ENCODE measurements around the gene NFYB. TPM values are rescaled to one million over a fixed set of nuclear protein-coding genes. Genes with fewer than 3 reads are reported as not detected.

Gene NFYB
- total and polyA plus RNA-seq, 2 donors from 2014 or later: 24.6 to 31.1 TPM

- peaks cover 0 to 8% (median 3%) of the 10 kb centered on the region in 3 donors for H3K4me1 ChIP-seq (ENCODE audit: control insufficient read depth in 2 of 3, insufficient read depth in 2 of 3, low read depth in 1 of 3, low read length in 3 of 3)
Measured at GRCh38 chr12:104131609-104132008, 6.4 kb downstream of the NFYB start.

GRCh38 chr12:104130760-104131159 lies 7.2 kb downstream of the NFYB start:
- DNase-seq: no peak
- Histone ChIP-seq H3K36me3 (ENCODE audit: control insufficient read depth in 2 of 3, insufficient read depth in 3 of 3, low read length in 3 of 3) (peaks cover 0 to 19% (median 14%) of the 10 kb centered on the region in 3 donors), H3K9me3 (ENCODE audit: control insufficient read depth in 2 of 3, insufficient read depth in 1 of 3, low read length in 3 of 3) (no peaks in the 10 kb centered on the region), H3K4me3 (ENCODE audit: low read length in 3 of 3) (no peak overlapping the region), H3K27me3 (ENCODE audit: control insufficient read depth, insufficient read depth, low read length) (no peaks in the 10 kb centered on the region), H3K27ac (ENCODE audit: low read depth in 2 of 2, low read length in 2 of 2) (no peak overlapping the region), H3K4me1 (ENCODE audit: control insufficient read depth in 2 of 3, insufficient read depth in 2 of 3, low read depth in 1 of 3, low read length in 3 of 3) (peaks cover 0 to 2% (median 0%) of the 10 kb centered on the region in 3 donors), H3K9ac (ENCODE audit: low read length in 3 of 3) (no peak overlapping the region)
- no peak for TF ChIP-seq CTCF (IDR thresholded peaks at IDR 0.05; ENCODE audit: borderline replicate concordance, extremely low read depth, insufficient read depth)
- intact Hi-C loops (cut with DNase I): no loop called here
- FAIRE-seq: no peak

More at GRCh38 chr12:104131609-104132008, 6.4 kb downstream of the NFYB start:
- no peak overlapping the region for H3K9ac ChIP-seq (ENCODE audit: low read length in 3 of 3)
- FAIRE-seq: no peak
- intact Hi-C loops (cut with DNase I): no loop called here
- no peak for TF ChIP-seq CTCF (IDR thresholded peaks at IDR 0.05; ENCODE audit: borderline replicate concordance, extremely low read depth, insufficient read depth)
- no peak overlapping the region for H3K27ac ChIP-seq (ENCODE audit: low read depth in 2 of 2, low read length in 2 of 2)
- peaks cover 0 to 19% (median 11%) of the 10 kb centered on the region in 3 donors for H3K36me3 ChIP-seq (ENCODE audit: control insufficient read depth in 2 of 3, insufficient read depth in 3 of 3, low read length in 3 of 3)
- H3K27me3 ChIP-seq (ENCODE audit: control insufficient read depth, insufficient read depth, low read length): no peaks in the 10 kb centered on the region
- no peak for DNase-seq
- H3K4me3 ChIP-seq (ENCODE audit: low read length in 3 of 3): no peak overlapping the region
- H3K9me3 ChIP-seq (ENCODE audit: control insufficient read depth in 2 of 3, insufficient read depth in 1 of 3, low read length in 3 of 3): no peaks in the 10 kb centered on the region

GRCh38 chr12:104126548-104126947 lies 11.5 kb downstream of the NFYB start:
- no peak overlapping the region for H3K4me3 ChIP-seq (ENCODE audit: low read length in 3 of 3)
- FAIRE-seq (peak; percentile 74), DNase-seq (peak in 2 of 5 donors; percentile 40 to 67)
- intact Hi-C loops (cut with DNase I): no loop called here
- no peaks in the 10 kb centered on the region for H3K4me1 ChIP-seq (ENCODE audit: control insufficient read depth in 2 of 3, insufficient read depth in 2 of 3, low read depth in 1 of 3, low read length in 3 of 3)
- no peak overlapping the region for H3K27ac ChIP-seq (ENCODE audit: low read depth in 2 of 2, low read length in 2 of 2)
- no peaks in the 10 kb centered on the region for H3K9me3 ChIP-seq (ENCODE audit: control insufficient read depth in 2 of 3, insufficient read depth in 1 of 3, low read length in 3 of 3)
- no peak overlapping the region for H3K9ac ChIP-seq (ENCODE audit: low read length in 3 of 3)
- peaks cover 4 to 16% (median 8%) of the 10 kb centered on the region in 3 donors for H3K36me3 ChIP-seq (ENCODE audit: control insufficient read depth in 2 of 3, insufficient read depth in 3 of 3, low read length in 3 of 3)
- no peaks in the 10 kb centered on the region for H3K27me3 ChIP-seq (ENCODE audit: control insufficient read depth, insufficient read depth, low read length)
- no peak for TF ChIP-seq CTCF (IDR thresholded peaks at IDR 0.05; ENCODE audit: borderline replicate concordance, extremely low read depth, insufficient read depth)

- FAIRE-seq (no peak), DNase-seq (no peak)
- H3K4me3 ChIP-seq (ENCODE audit: low read length in 3 of 3): no peak overlapping the region
- H3K27me3 ChIP-seq (ENCODE audit: control insufficient read depth, insufficient read depth, low read length): no peaks in the 10 kb centered on the region
- H3K36me3 ChIP-seq (ENCODE audit: control insufficient read depth in 2 of 3, insufficient read depth in 3 of 3, low read length in 3 of 3): peaks cover 3 to 13% (median 4%) of the 10 kb centered on the region in 3 donors
- intact Hi-C loops (cut with DNase I): no loop called here
- H3K9me3 ChIP-seq (ENCODE audit: control insufficient read depth in 2 of 3, insufficient read depth in 1 of 3, low read length in 3 of 3): no peaks in the 10 kb centered on the region
- H3K4me1 ChIP-seq (ENCODE audit: control insufficient read depth in 2 of 3, insufficient read depth in 2 of 3, low read depth in 1 of 3, low read length in 3 of 3): no peaks in the 10 kb centered on the region
- H3K9ac ChIP-seq (ENCODE audit: low read length in 3 of 3): no peak overlapping the region
- TF ChIP-seq CTCF (IDR thresholded peaks at IDR 0.05; ENCODE audit: borderline replicate concordance, extremely low read depth, insufficient read depth): no peak
- no peak overlapping the region for H3K27ac ChIP-seq (ENCODE audit: low read depth in 2 of 2, low read length in 2 of 2)
Measured at GRCh38 chr12:104122298-104122697, 15.7 kb downstream of the NFYB start.
